ENCODE data around the gene SELENOO.
A peak's percentile ranks its signal among the peaks of the same experiment; 100 is the strongest.

The SELENOO gene

GRCh38 chr22:50255607-50256006 is 54.8 kb downstream of the SELENOO start:
- FAIRE-seq (no peak), DNase-seq (ENCODE audit: insufficient read length, low spot score) (no peak)
- TF ChIP-seq POLR2A (IDR thresholded peaks at IDR 0.05; ENCODE audit: low read depth, low read length): no peak
- no peak for TF ChIP-seq SPI1 (IDR thresholded peaks at IDR 0.05; ENCODE audit: low read depth, low read length)
- TF ChIP-seq POU2F2 (IDR thresholded peaks at IDR 0.05; ENCODE audit: low read depth, low read length): no peak
- no peak for TF ChIP-seq TAF1 (IDR thresholded peaks at IDR 0.05; ENCODE audit: low read depth, low read length)

- no peak for DNase-seq (ENCODE audit: insufficient read length, low spot score)
- FAIRE-seq: no peak
- TF ChIP-seq POU2F2 (IDR thresholded peaks at IDR 0.05; ENCODE audit: low read depth, low read length): no peak
These were observed 55.5 kb downstream of the SELENOO start for GRCh38 chr22:50256258-50256862.

GRCh38 chr22:50257041-50257440 is 56.2 kb downstream of the SELENOO start:
- FAIRE-seq: no peak

GRCh38 chr22:50257451-50258360 is 56.9 kb downstream of the SELENOO start:
- no peak for TF ChIP-seq POU2F2 (IDR thresholded peaks at IDR 0.05; ENCODE audit: low read depth, low read length)
- TF ChIP-seq TAF1 (IDR thresholded peaks at IDR 0.05; ENCODE audit: low read depth, low read length): no peak
- TF ChIP-seq POLR2A (IDR thresholded peaks at IDR 0.05; ENCODE audit: low read depth, low read length): no peak
- TF ChIP-seq POLR2AphosphoS5 (IDR thresholded peaks at IDR 0.05; ENCODE audit: low read depth, low read length): no peak
- no peak for TF ChIP-seq PAX5 (IDR thresholded peaks at IDR 0.05; ENCODE audit: insufficient read depth, low read length, severe bottlenecking)
- no peak for DNase-seq (ENCODE audit: insufficient read length, low spot score)
- FAIRE-seq: no peak

More at GRCh38 chr22:50257041-50257440, 56.2 kb downstream of the SELENOO start:
- no peak for DNase-seq (ENCODE audit: insufficient read length, low spot score)
- no peak for TF ChIP-seq PAX5 (IDR thresholded peaks at IDR 0.05; ENCODE audit: insufficient read depth, low read length, severe bottlenecking)
- no peak for TF ChIP-seq POU2F2 (IDR thresholded peaks at IDR 0.05; ENCODE audit: low read depth, low read length)
- no peak for TF ChIP-seq POLR2A (IDR thresholded peaks at IDR 0.05; ENCODE audit: low read depth, low read length)
- no peak for TF ChIP-seq POLR2AphosphoS5 (IDR thresholded peaks at IDR 0.05; ENCODE audit: low read depth, low read length)
- TF ChIP-seq TAF1 (IDR thresholded peaks at IDR 0.05; ENCODE audit: low read depth, low read length): no peak
- TF ChIP-seq SPI1 (IDR thresholded peaks at IDR 0.05; ENCODE audit: low read depth, low read length): no peak

- DNase-seq (ENCODE audit: insufficient read length, low spot score): no peak
- TF ChIP-seq PAX5 (IDR thresholded peaks at IDR 0.05; ENCODE audit: insufficient read depth, low read length, severe bottlenecking): no peak
- TF ChIP-seq POLR2A (IDR thresholded peaks at IDR 0.05; ENCODE audit: low read depth, low read length): no peak
- TF ChIP-seq POLR2AphosphoS5 (IDR thresholded peaks at IDR 0.05; ENCODE audit: low read depth, low read length): no peak
- no peak for TF ChIP-seq TAF1 (IDR thresholded peaks at IDR 0.05; ENCODE audit: low read depth, low read length)
- TF ChIP-seq SPI1 (IDR thresholded peaks at IDR 0.05; ENCODE audit: low read depth, low read length): no peak
- no peak for TF ChIP-seq POU2F2 (IDR thresholded peaks at IDR 0.05; ENCODE audit: low read depth, low read length)
- no peak for FAIRE-seq
These were observed 57.8 kb downstream of the SELENOO start for GRCh38 chr22:50258361-50259292.

GRCh38 chr22:50259302-50259701 is 58.5 kb downstream of the SELENOO start:
- TF ChIP-seq TAF1 (IDR thresholded peaks at IDR 0.05; ENCODE audit: low read depth, low read length): no peak
- no peak for TF ChIP-seq POLR2AphosphoS5 (IDR thresholded peaks at IDR 0.05; ENCODE audit: low read depth, low read length)
- TF ChIP-seq PAX5 (IDR thresholded peaks at IDR 0.05; ENCODE audit: insufficient read depth, low read length, severe bottlenecking): no peak
- no peak for TF ChIP-seq POU2F2 (IDR thresholded peaks at IDR 0.05; ENCODE audit: low read depth, low read length)
- TF ChIP-seq POLR2A (IDR thresholded peaks at IDR 0.05; ENCODE audit: low read depth, low read length): no peak
- no peak for TF ChIP-seq SPI1 (IDR thresholded peaks at IDR 0.05; ENCODE audit: low read depth, low read length)
- DNase-seq (ENCODE audit: insufficient read length, low spot score): no peak
- FAIRE-seq: no peak

- TF ChIP-seq POLR2AphosphoS5 (IDR thresholded peaks at IDR 0.05; ENCODE audit: low read depth, low read length) (no peak), TAF1 (IDR thresholded peaks at IDR 0.05; ENCODE audit: low read depth, low read length) (no peak), SPI1 (IDR thresholded peaks at IDR 0.05; ENCODE audit: low read depth, low read length) (no peak), POU2F2 (IDR thresholded peaks at IDR 0.05; ENCODE audit: low read depth, low read length) (no peak), PAX5 (IDR thresholded peaks at IDR 0.05; ENCODE audit: insufficient read depth, low read length, severe bottlenecking) (no peak), POLR2A (IDR thresholded peaks at IDR 0.05; ENCODE audit: low read depth, low read length) (no peak)
- DNase-seq (ENCODE audit: insufficient read length, low spot score) (no peak), FAIRE-seq (peak; percentile 43)
These were observed 59.6 kb downstream of the SELENOO start for GRCh38 chr22:50260434-50260800.

- TF ChIP-seq POLR2AphosphoS5 (IDR thresholded peaks at IDR 0.05; ENCODE audit: low read depth, low read length) (no peak), POLR2A (IDR thresholded peaks at IDR 0.05; ENCODE audit: low read depth, low read length) (no peak), TAF1 (IDR thresholded peaks at IDR 0.05; ENCODE audit: low read depth, low read length) (no peak), POU2F2 (IDR thresholded peaks at IDR 0.05; ENCODE audit: low read depth, low read length) (no peak), PAX5 (IDR thresholded peaks at IDR 0.05; ENCODE audit: insufficient read depth, low read length, severe bottlenecking) (no peak), SPI1 (IDR thresholded peaks at IDR 0.05; ENCODE audit: low read depth, low read length) (no peak)
- FAIRE-seq (peak; percentile 98), DNase-seq (ENCODE audit: insufficient read length, low spot score) (peak; percentile 87)
These were observed 60.2 kb downstream of the SELENOO start for GRCh38 chr22:50260801-50261614.
